PC-3 (cell line): ENCODE data around the gene UBA1. TPM values are rescaled to one million over a fixed set of nuclear protein-coding genes. Genes with fewer than 3 reads are reported as not detected.

Experiments
- ATAC-seq: fragments of 200-7000 bp; cut with Tn5 transposase; 2 replicates; pipeline ENCODE4 v1.9.1; 2020; ENCODE audit warnings: mild to moderate bottlenecking, moderate library complexity
- BruUV-seq: library from RNA; stranded (reverse); fragments of 400-500 nt; replicated peaks from 2 replicates; lab custom pipeline; 2021; lab: Mats Ljungman, UMichigan
- CTCF ChIA-PET: fragments of 300-600 bp; sonication (Branson Sonifier 250); formaldehyde crosslinking; loops from one replicate; lab custom pipeline; 2022; ENCODE audit warnings: antibody characterized with exemption; lab: Charles Lee
- POLR2A ChIA-PET: fragments of 300-600 bp; sonication (Branson Sonifier 250); formaldehyde crosslinking; loops from one replicate; lab custom pipeline; 2022; ENCODE audit warnings: antibody characterized with exemption; ENCODE audit not compliant: unreplicated experiment; lab: Charles Lee
- DNase-seq: peaks from one replicate; pipeline ENCODE4 v3.0.0-alpha.2; 2015
- H2AFZ ChIP-seq: fragments of 300-600 bp; sonication (generic); 2 replicates; pipeline ENCODE4 v1.6.0; 2016; ENCODE audit warnings: antibody characterized with exemption, low read length
- H3F3A ChIP-seq: fragments of 300-600 bp; sonication (generic); one replicate; pipeline ENCODE4 v1.6.0; 2017; ENCODE audit warnings: antibody characterized with exemption, low read length, control low read depth, mild to moderate bottlenecking; ENCODE audit not compliant: unreplicated experiment
- H3K27ac ChIP-seq: fragments of 300-600 bp; sonication (generic); 2 replicates; pipeline ENCODE4 v1.5.1; 2016; ENCODE audit warnings: mild to moderate bottlenecking, low read length
- H3K27me3 ChIP-seq: fragments of 300-600 bp; sonication (generic); 2 replicates; pipeline ENCODE4 v1.6.1; 2016; ENCODE audit warnings: low read length, mixed read lengths
- H3K36me3 ChIP-seq: fragments of 300-600 bp; sonication (generic); 2 replicates; pipeline ENCODE4 v1.6.1; 2016; ENCODE audit warnings: low read depth, mixed run types, low read length, mixed read lengths
- H3K4me1 ChIP-seq: fragments of 300-600 bp; sonication (generic); 2 replicates; pipeline ENCODE4 v1.5.1; 2016; ENCODE audit warnings: low read length; ENCODE audit not compliant: insufficient read depth
- H3K4me2 ChIP-seq: fragments of 300-600 bp; sonication (generic); 2 replicates; pipeline ENCODE4 v1.6.0; 2016; ENCODE audit warnings: low read length
- H3K4me3 ChIP-seq: fragments of 300-600 bp; sonication (generic); 2 replicates; pipeline ENCODE4 v1.5.1; 2016; ENCODE audit warnings: mild to moderate bottlenecking, low read length, mixed read lengths
- H3K79me2 ChIP-seq: fragments of 300-600 bp; sonication (generic); 2 replicates; pipeline ENCODE4 v1.6.1; 2017; ENCODE audit warnings: low read length, mixed read lengths
- H3K9ac ChIP-seq: fragments of 300-600 bp; sonication (generic); 2 replicates; pipeline ENCODE4 v1.6.0; 2016; ENCODE audit warnings: mild to moderate bottlenecking, low read length
- H3K9me2 ChIP-seq: fragments of 300-600 bp; sonication (generic); replicated peaks from 2 replicates; pipeline ENCODE4 v1.6.1; 2016; ENCODE audit warnings: mixed run types, low read length, mixed read lengths
- H3K9me3 ChIP-seq: fragments of 300-600 bp; sonication (generic); 2 replicates; pipeline ENCODE4 v1.6.1; 2016; ENCODE audit warnings: low read length, mixed read lengths
- H4K20me1 ChIP-seq: fragments of 300-600 bp; sonication (generic); 2 replicates; pipeline ENCODE4 v1.6.1; 2016; ENCODE audit warnings: low read length, mixed read lengths
- CTCF ChIP-seq: fragments of 300-600 bp; sonication (generic); conservative IDR thresholded peaks from 2 replicates; pipeline ENCODE4 v1.5.1; 2017; ENCODE audit warnings: antibody characterized with exemption, low read depth, mild to moderate bottlenecking, low read length
- EZH2 ChIP-seq: fragments of 300-600 bp; sonication (generic); IDR thresholded peaks from one replicate; pipeline ENCODE4 v1.6.1; 2017; ENCODE audit warnings: antibody characterized with exemption, mild to moderate bottlenecking, low read length; ENCODE audit not compliant: unreplicated experiment
- EZH2phosphoT487 ChIP-seq: fragments of 300-600 bp; sonication (generic); IDR thresholded peaks from 2 replicates; pipeline ENCODE4 v1.6.1; 2018; ENCODE audit warnings: mild to moderate bottlenecking, antibody characterized with exemption, low read length, borderline replicate concordance
- intact Hi-C: fragments of 100-400 bp; cut with micrococcal nuclease; formaldehyde crosslinking; loops from 2 replicates; pipeline ENCODE4 v1.9.0; 2023
- total RNA-seq: library from RNA; depleted of rRNA; stranded (reverse); fragments of >200 nt; gene quantifications from 2 replicates; pipeline ENCODE4 v1.2.3, GENCODE V29; 2014

UBA1 gene
- total RNA-seq, 1 experiment from 2014 or later: 282 TPM

DNA sequence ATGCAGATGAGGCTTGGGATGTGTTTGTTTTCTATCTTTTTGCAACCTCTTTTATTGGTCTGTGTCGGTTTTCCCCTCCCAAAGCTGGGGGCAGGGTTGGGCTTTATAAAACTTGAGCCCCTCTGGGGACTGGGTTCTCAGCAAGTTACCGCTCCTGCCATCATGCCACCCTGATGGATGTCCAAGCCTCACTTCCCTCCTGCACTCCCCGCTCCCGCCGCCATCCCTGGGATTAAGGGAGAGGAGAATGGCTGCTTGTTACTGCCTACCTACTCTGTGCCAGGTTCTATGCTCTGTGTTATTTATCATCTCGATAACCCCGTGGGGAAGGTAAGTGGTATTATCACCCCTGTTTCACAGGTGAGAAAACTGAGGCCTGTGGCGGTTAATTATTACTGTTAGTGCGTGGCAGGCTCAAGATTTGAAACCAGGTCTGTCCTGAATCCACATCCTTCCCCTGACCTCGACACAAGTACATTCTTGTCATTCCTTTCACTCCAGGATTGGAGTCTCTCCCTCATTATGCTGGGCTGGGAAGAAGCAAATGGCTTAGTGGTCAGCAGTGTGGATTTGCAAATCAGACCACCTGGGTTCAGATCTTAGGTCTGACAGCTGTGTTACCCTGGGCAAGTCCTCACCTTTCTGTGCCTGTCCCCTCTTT, 4.5 kb downstream of the UBA1 start:
- Histone ChIP-seq H3F3A (peaks cover 4% of the 10 kb centered on the region), H3K4me1 (peaks cover 41% of the 10 kb centered on the region), H3K9me3 (no peaks in the 10 kb centered on the region), H3K4me3 (no peak overlapping the region), H3K27me3 (no peaks in the 10 kb centered on the region), H2AFZ (no peak overlapping the region), H3K9me2 (no peaks in the 10 kb centered on the region), H3K79me2 (peaks cover 70% of the 10 kb centered on the region), H4K20me1 (peaks cover 33% of the 10 kb centered on the region), H3K27ac (no peak overlapping the region), H3K4me2 (no peak overlapping the region), H3K36me3 (peaks cover 47% of the 10 kb centered on the region), H3K9ac (no peak overlapping the region)
- ATAC-seq (no peak), DNase-seq (no peak)
- intact Hi-C loops: loop anchor here (10.0 kb wide), 1 partner anchor 457 kb away; the partner anchor contains the start of genes ELK1 and UXT
- POLR2A ChIA-PET: no interaction called here
- CTCF ChIA-PET: no interaction called here
- BruUV-seq: no TSS peak
- TF ChIP-seq EZH2: no peak

GRCh38 chrX:47198687-47199080, 5.1 kb downstream of the UBA1 start:
- Histone ChIP-seq H3K27me3 (no peaks in the 10 kb centered on the region), H3K9me2 (no peaks in the 10 kb centered on the region), H3K27ac (no peak overlapping the region), H3K4me3 (no peak overlapping the region), H3K4me1 (peaks cover 41% of the 10 kb centered on the region), H4K20me1 (peaks cover 33% of the 10 kb centered on the region), H3K79me2 (peaks cover 69% of the 10 kb centered on the region), H3K4me2 (no peak overlapping the region), H2AFZ (no peak overlapping the region), H3F3A (peaks cover 4% of the 10 kb centered on the region), H3K9ac (no peak overlapping the region), H3K9me3 (no peaks in the 10 kb centered on the region), H3K36me3 (peaks cover 50% of the 10 kb centered on the region)
- DNase-seq (no peak), ATAC-seq (no peak)
- CTCF ChIA-PET: no interaction called here
- BruUV-seq: no TSS peak
- POLR2A ChIA-PET: no interaction called here
- TF ChIP-seq EZH2 (no peak), EZH2phosphoT487 (no peak), CTCF (no peak)
- intact Hi-C loops: loop anchor here (10.0 kb wide), 1 partner anchor 456 kb away; the partner anchor contains the start of genes ELK1 and UXT

GRCh38 chrX:47199286-47199685, 5.7 kb downstream of the UBA1 start:
- H3K79me2 ChIP-seq: peaks cover 63% of the 10 kb centered on the region
- ChIA-PET POLR2A (no interaction called here), CTCF (no interaction called here)
- TF ChIP-seq CTCF (no peak), EZH2phosphoT487 (no peak), EZH2 (no peak)
- H2AFZ ChIP-seq: no peak overlapping the region
- BruUV-seq: no TSS peak
- no peaks in the 10 kb centered on the region for H3K9me2 ChIP-seq
- H3K4me3 ChIP-seq: no peak overlapping the region
- peaks cover 33% of the 10 kb centered on the region for H4K20me1 ChIP-seq
- H3K9me3 ChIP-seq: no peaks in the 10 kb centered on the region
- H3K36me3 ChIP-seq: peaks cover 53% of the 10 kb centered on the region
- no peaks in the 10 kb centered on the region for H3K27me3 ChIP-seq
- intact Hi-C loops: loop anchor here (10.0 kb wide), 1 partner anchor 456 kb away; the partner anchor contains the start of genes ELK1 and UXT
- H3K4me1 ChIP-seq: peaks cover 41% of the 10 kb centered on the region
- DNase-seq (no peak), ATAC-seq (no peak)
- H3K9ac ChIP-seq: no peak overlapping the region
- H3K4me2 ChIP-seq: no peak overlapping the region
- no peak overlapping the region for H3K27ac ChIP-seq
- H3F3A ChIP-seq: peaks cover 4% of the 10 kb centered on the region
